Measurements from ENCODE around the gene ZNF71. TPM values are rescaled to one million over a fixed set of nuclear protein-coding genes. Genes with fewer than 3 reads are reported as not detected.

Gene ZNF71
- total RNA-seq, 1 donor from 2014 or later: 15.8 TPM

DNA sequence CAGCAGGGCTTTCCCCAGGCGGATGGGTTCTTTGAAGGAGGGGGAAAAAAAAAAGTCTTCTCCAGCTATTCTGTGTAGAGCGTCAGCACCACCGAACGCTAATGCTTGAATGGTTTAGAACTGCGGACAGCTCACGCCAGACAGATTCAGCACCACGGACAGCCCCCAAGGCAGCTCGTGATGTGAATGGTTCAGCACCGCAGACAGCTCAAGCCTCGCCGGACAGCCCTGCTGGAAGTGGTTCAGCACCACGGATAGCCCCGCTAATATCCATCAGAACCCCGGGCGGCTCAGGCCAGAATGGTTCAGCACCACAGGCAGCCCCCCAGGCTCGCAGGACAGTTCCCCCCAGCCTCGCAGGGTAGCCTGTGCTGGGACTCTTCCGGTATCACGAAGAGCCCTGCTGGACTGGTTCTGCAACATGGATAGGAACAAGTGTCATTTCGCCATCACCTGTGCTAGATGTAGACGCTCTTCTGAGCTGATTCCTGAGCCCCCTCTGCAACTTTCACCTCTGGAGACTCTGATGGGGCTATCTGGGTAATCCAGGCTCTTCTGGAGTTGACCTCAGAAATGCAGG lies 43.0 kb downstream of the ZNF71 start:
- no peaks in the 10 kb centered on the region for H3K4me1 Mint-ChIP-seq (ENCODE audit: unreplicated experiment)
- no peak overlapping the region for H3K4me3 Mint-ChIP-seq
- peaks cover 7% of the 10 kb centered on the region for H3K36me3 Mint-ChIP-seq
- no peaks in the 10 kb centered on the region for H3K27me3 Mint-ChIP-seq
- peaks cover 17% of the 10 kb centered on the region for H3K9me3 Mint-ChIP-seq
- peak; percentile 79 for DNase-seq (ENCODE audit: extremely low spot score, unreplicated experiment)
- H3K27ac Mint-ChIP-seq: no peak overlapping the region
- TF ChIP-seq, protein P1, sequence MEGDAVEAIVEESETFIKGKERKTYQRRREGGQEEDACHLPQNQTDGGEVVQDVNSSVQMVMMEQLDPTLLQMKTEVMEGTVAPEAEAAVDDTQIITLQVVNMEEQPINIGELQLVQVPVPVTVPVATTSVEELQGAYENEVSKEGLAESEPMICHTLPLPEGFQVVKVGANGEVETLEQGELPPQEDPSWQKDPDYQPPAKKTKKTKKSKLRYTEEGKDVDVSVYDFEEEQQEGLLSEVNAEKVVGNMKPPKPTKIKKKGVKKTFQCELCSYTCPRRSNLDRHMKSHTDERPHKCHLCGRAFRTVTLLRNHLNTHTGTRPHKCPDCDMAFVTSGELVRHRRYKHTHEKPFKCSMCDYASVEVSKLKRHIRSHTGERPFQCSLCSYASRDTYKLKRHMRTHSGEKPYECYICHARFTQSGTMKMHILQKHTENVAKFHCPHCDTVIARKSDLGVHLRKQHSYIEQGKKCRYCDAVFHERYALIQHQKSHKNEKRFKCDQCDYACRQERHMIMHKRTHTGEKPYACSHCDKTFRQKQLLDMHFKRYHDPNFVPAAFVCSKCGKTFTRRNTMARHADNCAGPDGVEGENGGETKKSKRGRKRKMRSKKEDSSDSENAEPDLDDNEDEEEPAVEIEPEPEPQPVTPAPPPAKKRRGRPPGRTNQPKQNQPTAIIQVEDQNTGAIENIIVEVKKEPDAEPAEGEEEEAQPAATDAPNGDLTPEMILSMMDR (conservative IDR thresholded peaks at IDR 0.05): no peak

DNA sequence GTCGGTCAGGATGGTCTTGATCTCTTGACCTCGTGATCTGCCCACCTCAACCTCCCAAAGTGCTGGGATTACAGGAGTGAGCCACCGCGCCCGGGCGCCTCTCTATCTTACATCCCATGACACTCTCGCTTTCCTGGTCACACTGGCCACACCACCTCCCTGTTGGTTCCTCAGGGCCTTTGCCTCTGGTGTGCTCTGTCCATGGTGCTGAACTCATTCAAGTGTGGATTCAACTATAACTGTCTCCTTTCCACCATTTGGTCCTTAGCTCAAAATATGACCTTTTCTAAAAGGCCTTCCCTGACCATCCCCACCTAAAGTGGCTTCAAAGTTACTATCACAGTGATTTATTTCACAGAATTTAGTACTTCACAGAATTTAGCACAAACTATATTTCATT lies 44.1 kb downstream of the ZNF71 start:
- Mint-ChIP-seq H3K4me3 (no peak overlapping the region), H3K36me3 (peaks cover 11% of the 10 kb centered on the region), H3K4me1 (ENCODE audit: unreplicated experiment) (no peaks in the 10 kb centered on the region), H3K27me3 (no peaks in the 10 kb centered on the region), H3K9me3 (peaks cover 15% of the 10 kb centered on the region), H3K27ac (no peak overlapping the region)
- TF ChIP-seq, protein P1 (conservative IDR thresholded peaks at IDR 0.05): no peak
- DNase-seq (ENCODE audit: extremely low spot score, unreplicated experiment): no peak

DNA sequence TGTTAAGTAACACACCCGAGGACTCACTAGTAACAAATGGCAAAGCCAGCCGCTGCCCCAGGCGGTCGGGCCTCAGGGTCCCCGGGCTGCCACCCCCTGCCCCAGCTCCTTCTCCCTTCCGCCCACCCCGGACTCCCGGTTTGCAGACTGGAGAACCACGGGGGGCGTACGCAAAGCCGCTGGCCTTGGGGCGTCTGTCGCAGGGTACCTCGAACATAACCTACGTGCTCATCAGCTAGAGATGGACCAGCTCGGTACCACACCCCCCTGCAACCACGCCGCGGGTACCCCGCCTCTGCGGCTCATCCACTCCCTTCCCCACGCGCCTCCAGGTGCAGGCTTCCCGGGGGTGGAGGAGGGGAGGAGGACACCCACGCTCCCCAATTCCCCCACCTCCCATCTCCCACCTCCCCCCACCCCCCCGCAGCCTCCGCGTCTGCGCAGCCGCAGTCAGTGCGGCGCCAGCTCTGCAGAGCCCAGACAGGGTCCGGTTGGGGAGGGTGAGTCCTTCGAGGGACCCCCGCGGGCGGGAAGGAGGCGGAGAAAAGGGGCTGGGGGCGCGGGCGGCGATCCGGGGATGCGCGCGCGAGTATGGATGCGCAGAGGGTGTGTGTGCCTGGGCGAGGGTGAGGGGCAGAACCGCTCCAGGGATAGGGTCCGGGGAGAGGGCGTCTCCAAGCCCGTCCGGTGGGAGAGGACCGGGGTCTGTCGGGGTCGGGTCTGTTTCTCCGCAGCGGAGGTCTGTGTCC lies 47.8 kb downstream of the ZNF71 start, which contains the start of gene SMIM17:
SMIM17 (plus strand) TSS at position 449 of the 749 bp plus-strand sequence. CDS start 2,509 bp downstream, outside the sequence.
- Mint-ChIP-seq H3K27ac (no peak within 1 kb of the TSS), H3K4me3 (no peak within 1 kb of the TSS), H3K4me1 (ENCODE audit: unreplicated experiment) (no peaks in the 10 kb centered on the region), H3K36me3 (peaks cover 21% of the 10 kb centered on the region), H3K9me3 (peaks cover 22% of the 10 kb centered on the region), H3K27me3 (no peaks in the 10 kb centered on the region)
- TF ChIP-seq, protein P1 (conservative IDR thresholded peaks at IDR 0.05): no peak
- DNase-seq (ENCODE audit: extremely low spot score, unreplicated experiment): no peak

DNA sequence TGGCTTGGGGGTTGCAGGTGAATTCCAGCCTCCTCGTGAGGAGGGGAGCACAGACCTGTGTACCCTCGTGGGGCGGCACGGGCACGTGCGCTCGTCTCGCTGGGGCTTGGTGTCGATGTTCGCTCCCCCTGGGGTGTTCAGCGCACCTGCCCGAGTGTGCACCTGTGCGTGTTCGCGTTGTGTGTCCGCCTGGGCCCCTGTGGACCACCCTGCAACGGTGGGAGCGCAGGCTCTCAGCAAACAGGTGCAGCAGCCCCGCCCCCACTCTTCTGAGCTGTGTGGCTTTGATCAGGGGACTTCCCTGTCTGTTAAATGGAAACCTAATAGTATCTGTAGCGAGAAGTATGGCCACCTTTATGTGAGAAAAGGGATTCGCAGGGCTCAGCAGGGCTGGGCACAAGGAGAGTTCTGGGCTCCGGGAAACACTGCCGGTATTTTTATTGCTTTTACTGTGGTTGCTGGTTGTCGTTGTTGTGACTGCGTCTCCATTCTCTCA lies 48.4 kb downstream of the ZNF71 start:
- H3K36me3 Mint-ChIP-seq: peaks cover 25% of the 10 kb centered on the region
- DNase-seq (ENCODE audit: extremely low spot score, unreplicated experiment): no peak
- TF ChIP-seq, protein P1 (conservative IDR thresholded peaks at IDR 0.05): no peak
- no peak overlapping the region for H3K27ac Mint-ChIP-seq
- peaks cover 24% of the 10 kb centered on the region for H3K9me3 Mint-ChIP-seq
- no peaks in the 10 kb centered on the region for H3K4me1 Mint-ChIP-seq (ENCODE audit: unreplicated experiment)
- H3K4me3 Mint-ChIP-seq: no peak overlapping the region
- H3K27me3 Mint-ChIP-seq: no peaks in the 10 kb centered on the region

DNA sequence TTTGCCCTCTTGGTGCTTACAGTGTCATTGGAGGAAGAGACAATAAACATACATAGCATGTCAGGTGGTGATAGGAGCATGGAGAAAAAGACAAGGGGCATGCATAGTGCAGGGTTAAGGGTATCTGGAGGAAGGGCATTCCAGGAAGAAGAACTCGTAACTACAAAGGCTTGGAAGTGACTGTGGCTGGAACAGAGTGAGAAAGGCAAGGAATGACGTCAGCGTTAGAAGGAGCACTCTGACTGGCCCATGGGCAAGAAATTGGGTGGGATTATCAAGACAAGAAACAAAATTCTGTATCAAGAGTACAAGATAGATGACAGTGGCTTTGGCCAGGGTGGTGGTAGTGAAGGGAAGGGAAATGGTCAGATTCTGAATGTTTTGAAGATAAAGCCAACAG lies 59.0 kb downstream of the ZNF71 start:
- Mint-ChIP-seq H3K4me1 (ENCODE audit: unreplicated experiment) (no peaks in the 10 kb centered on the region), H3K27ac (no peak overlapping the region), H3K36me3 (no peaks in the 10 kb centered on the region), H3K4me3 (no peak overlapping the region), H3K27me3 (no peaks in the 10 kb centered on the region), H3K9me3 (peaks cover 10% of the 10 kb centered on the region)
- TF ChIP-seq, protein P1 (conservative IDR thresholded peaks at IDR 0.05): no peak
- DNase-seq (ENCODE audit: extremely low spot score, unreplicated experiment): no peak

Data from type B pancreatic cell (in vitro differentiated cells).